ENCODE data around the gene BLMH. TPM values are rescaled to one million over a fixed set of nuclear protein-coding genes. Genes with fewer than 3 reads are reported as not detected.

Gene BLMH
- total RNA-seq, 1 donor from 2014 or later, result 49.5 TPM

DNA sequence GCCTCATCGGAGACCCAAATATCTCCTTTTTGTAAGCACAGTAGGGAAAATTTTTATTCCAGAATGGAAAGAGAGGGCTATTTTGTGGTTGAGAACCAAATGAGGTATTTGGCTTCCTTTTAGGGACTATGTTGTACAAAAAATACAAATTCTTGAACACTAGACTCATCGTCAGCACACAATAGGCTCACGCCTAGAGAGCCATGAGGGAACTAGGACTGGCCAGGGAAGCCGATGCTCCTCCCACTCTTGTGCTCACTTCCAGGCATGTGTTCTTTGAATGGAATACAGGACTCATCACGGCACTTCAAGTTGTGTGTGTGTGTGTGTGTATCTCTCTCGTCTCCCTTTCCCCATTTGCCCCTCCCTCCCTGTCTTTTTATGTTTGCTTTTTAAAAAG, 17.8 kb upstream of the BLMH start:
- H3K4me3 Mint-ChIP-seq (ENCODE audit: unreplicated experiment), result no peak overlapping the region
- H3K36me3 Mint-ChIP-seq (ENCODE audit: low read depth), result no peaks in the 10 kb centered on the region
- no peak overlapping the region for H3K27ac Mint-ChIP-seq (ENCODE audit: unreplicated experiment)
- no peak for DNase-seq (ENCODE audit: low spot score)
- H3K27me3 Mint-ChIP-seq (ENCODE audit: low read depth), result no peaks in the 10 kb centered on the region
- no peaks in the 10 kb centered on the region for H3K4me1 Mint-ChIP-seq (ENCODE audit: low read depth)
- no peaks in the 10 kb centered on the region for H3K9me3 Mint-ChIP-seq (ENCODE audit: low read depth)
- TF ChIP-seq, protein P1, sequence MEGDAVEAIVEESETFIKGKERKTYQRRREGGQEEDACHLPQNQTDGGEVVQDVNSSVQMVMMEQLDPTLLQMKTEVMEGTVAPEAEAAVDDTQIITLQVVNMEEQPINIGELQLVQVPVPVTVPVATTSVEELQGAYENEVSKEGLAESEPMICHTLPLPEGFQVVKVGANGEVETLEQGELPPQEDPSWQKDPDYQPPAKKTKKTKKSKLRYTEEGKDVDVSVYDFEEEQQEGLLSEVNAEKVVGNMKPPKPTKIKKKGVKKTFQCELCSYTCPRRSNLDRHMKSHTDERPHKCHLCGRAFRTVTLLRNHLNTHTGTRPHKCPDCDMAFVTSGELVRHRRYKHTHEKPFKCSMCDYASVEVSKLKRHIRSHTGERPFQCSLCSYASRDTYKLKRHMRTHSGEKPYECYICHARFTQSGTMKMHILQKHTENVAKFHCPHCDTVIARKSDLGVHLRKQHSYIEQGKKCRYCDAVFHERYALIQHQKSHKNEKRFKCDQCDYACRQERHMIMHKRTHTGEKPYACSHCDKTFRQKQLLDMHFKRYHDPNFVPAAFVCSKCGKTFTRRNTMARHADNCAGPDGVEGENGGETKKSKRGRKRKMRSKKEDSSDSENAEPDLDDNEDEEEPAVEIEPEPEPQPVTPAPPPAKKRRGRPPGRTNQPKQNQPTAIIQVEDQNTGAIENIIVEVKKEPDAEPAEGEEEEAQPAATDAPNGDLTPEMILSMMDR (IDR thresholded peaks at IDR 0.05), result no peak

DNA sequence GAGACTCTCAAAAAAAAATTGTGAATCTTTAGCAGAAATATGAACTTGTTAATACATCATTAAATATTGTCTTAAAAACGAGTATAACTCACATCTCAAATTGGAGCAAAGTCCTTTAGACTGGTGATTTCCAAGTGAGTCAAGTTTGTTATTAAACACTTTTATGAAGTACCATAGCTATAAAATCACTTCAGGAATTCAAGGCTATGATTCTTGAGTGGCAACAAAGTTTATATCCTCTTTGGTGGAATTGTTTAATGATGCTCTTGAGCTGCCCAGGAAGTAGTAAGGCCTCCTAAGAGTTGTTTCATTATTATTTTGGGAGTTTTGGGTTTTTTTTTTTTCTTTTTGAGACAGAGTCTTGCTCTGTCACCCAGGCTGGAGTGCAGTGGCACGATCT, 16.7 kb upstream of the BLMH start:
- Mint-ChIP-seq H3K27me3 (ENCODE audit: low read depth) (no peaks in the 10 kb centered on the region), H3K27ac (ENCODE audit: unreplicated experiment) (no peak overlapping the region), H3K4me1 (ENCODE audit: low read depth) (no peaks in the 10 kb centered on the region), H3K4me3 (ENCODE audit: unreplicated experiment) (no peak overlapping the region), H3K36me3 (ENCODE audit: low read depth) (no peaks in the 10 kb centered on the region), H3K9me3 (ENCODE audit: low read depth) (no peaks in the 10 kb centered on the region)
- no peak for DNase-seq (ENCODE audit: low spot score)
- TF ChIP-seq, protein P1 (IDR thresholded peaks at IDR 0.05), result no peak

DNA sequence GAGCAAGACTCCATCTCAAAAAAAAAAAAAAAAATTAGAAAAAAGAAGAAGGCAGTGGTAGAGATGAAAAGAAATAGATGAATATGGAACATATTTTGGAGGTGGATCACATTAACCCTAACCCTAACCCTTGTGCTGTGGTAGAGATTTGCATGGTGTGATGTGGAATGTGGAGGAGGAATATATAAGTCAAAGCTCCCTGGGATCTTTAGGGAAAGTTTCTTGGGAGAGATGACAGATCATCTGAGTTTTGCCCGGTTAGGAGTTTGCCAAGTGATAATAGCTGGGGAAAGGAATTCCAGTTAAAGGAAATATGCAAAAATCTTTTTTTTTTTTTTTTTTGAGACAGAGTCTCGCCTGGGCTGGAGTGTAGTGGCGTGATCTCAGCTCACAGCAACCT, 13.0 kb upstream of the BLMH start:
- H3K4me1 Mint-ChIP-seq (ENCODE audit: low read depth), result no peaks in the 10 kb centered on the region

DNA sequence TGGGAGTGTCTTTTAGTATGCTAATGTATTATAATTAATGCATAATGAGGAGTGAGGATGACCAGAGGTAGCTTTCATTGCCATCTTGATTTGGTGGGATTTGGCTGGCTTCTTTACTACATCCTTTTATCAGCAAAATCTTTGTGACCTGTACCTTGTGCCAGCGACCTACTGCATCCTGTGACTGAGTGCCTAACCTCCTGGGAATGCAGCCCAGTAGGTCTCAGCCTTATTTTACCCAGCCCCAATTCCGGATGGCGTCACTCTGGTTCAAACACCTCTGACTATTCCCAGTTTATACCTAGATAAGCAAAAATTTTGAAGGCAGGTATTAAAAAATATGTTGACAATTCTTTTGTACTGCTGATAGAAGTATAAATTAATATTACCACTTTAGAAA, 10.5 kb upstream of the BLMH start:
- H3K4me1 Mint-ChIP-seq (ENCODE audit: low read depth), result no peaks in the 10 kb centered on the region
- H3K4me3 Mint-ChIP-seq (ENCODE audit: unreplicated experiment), result no peak overlapping the region
- no peak for DNase-seq (ENCODE audit: low spot score)
- TF ChIP-seq, protein P1 (IDR thresholded peaks at IDR 0.05), result no peak
- H3K27ac Mint-ChIP-seq (ENCODE audit: unreplicated experiment), result no peak overlapping the region
- H3K9me3 Mint-ChIP-seq (ENCODE audit: low read depth), result no peaks in the 10 kb centered on the region
- H3K36me3 Mint-ChIP-seq (ENCODE audit: low read depth), result no peaks in the 10 kb centered on the region
- no peaks in the 10 kb centered on the region for H3K27me3 Mint-ChIP-seq (ENCODE audit: low read depth)

More for the DNA sequence above, 13.0 kb upstream of the BLMH start:
- Mint-ChIP-seq H3K36me3 (ENCODE audit: low read depth) (no peaks in the 10 kb centered on the region), H3K27me3 (ENCODE audit: low read depth) (no peaks in the 10 kb centered on the region), H3K27ac (ENCODE audit: unreplicated experiment) (no peak overlapping the region), H3K4me3 (ENCODE audit: unreplicated experiment) (no peak overlapping the region), H3K9me3 (ENCODE audit: low read depth) (no peaks in the 10 kb centered on the region)
- TF ChIP-seq, protein P1 (IDR thresholded peaks at IDR 0.05), result no peak
- no peak for DNase-seq (ENCODE audit: low spot score)

DNA sequence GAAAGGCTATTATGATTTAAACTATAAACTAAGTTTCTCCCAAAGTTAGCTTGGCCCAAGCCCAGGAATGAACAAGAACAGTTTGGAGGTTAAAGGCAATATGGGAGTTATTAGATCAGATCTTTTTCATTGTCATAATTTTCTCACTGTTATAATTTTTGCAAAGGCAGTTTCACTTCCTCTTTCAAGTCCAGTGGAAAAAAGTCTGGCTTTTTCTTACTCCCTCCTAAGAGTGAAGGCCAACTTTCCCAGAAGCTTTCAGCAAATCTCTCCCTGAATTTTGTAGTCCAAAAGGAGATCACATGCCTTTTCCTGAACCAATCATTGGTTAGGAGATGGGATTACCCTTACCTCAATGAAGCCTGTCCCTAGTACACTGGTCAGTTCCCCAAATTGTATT, 9.1 kb upstream of the BLMH start:
- no peak for DNase-seq (ENCODE audit: low spot score)
- TF ChIP-seq, protein P1 (IDR thresholded peaks at IDR 0.05), result no peak
- Mint-ChIP-seq H3K36me3 (ENCODE audit: low read depth) (no peaks in the 10 kb centered on the region), H3K9me3 (ENCODE audit: low read depth) (no peaks in the 10 kb centered on the region), H3K4me1 (ENCODE audit: low read depth) (peaks cover 5% of the 10 kb centered on the region), H3K27me3 (ENCODE audit: low read depth) (no peaks in the 10 kb centered on the region), H3K27ac (ENCODE audit: unreplicated experiment) (no peak overlapping the region), H3K4me3 (ENCODE audit: unreplicated experiment) (no peak overlapping the region)
